HEK293 (cell line): ENCODE data around the gene IER3IP1.

Experiments
- GLIS1 ChIP-seq: fragments of 450-650 bp; formaldehyde crosslinking; IDR thresholded peaks from 2 replicates; pipeline ENCODE4 v1.5.1; 2016; ENCODE audit warnings: missing biosample characterization, missing genetic modification characterization
- PATZ1 ChIP-seq: fragments of 450-650 bp; formaldehyde crosslinking; IDR thresholded peaks from 2 replicates; pipeline ENCODE4 v1.5.1; 2016; ENCODE audit warnings: missing biosample characterization, missing genetic modification characterization
- PRDM1 ChIP-seq: fragments of 450-650 bp; formaldehyde crosslinking; IDR thresholded peaks from 2 replicates; pipeline ENCODE4; 2016; ENCODE audit warnings: missing biosample characterization, missing genetic modification characterization
- PRDM6 ChIP-seq: fragments of 450-650 bp; formaldehyde crosslinking; IDR thresholded peaks from 2 replicates; pipeline ENCODE4 v1.5.1; 2017; ENCODE audit warnings: missing biosample characterization, missing genetic modification characterization
- TCF7L2 ChIP-seq: IDR thresholded peaks from 2 replicates; pipeline ENCODE4 v1.6.1; 2011; ENCODE audit warnings: low read depth, mild to moderate bottlenecking, inconsistent platforms, low read length, moderate library complexity, borderline replicate concordance
- TRIM28 ChIP-seq: IDR thresholded peaks from 2 replicates; pipeline ENCODE4 v1.6.1; 2011; ENCODE audit warnings: low read length, control low read depth, borderline replicate concordance
- YY2 ChIP-seq: fragments of 450-650 bp; formaldehyde crosslinking; IDR thresholded peaks from 2 replicates; pipeline ENCODE4 v1.5.1; 2016; ENCODE audit warnings: missing biosample characterization, missing genetic modification characterization
- ZBTB26 ChIP-seq: fragments of 450-650 bp; formaldehyde crosslinking; optimal IDR thresholded peaks from 2 replicates; pipeline ENCODE3; 2016; ENCODE audit warnings: missing biosample characterization, mild to moderate bottlenecking, missing genetic modification characterization
- ZFP69B ChIP-seq: fragments of 450-650 bp; formaldehyde crosslinking; IDR thresholded peaks from 2 replicates; pipeline ENCODE4 v1.5.1; 2016; ENCODE audit warnings: missing biosample characterization, missing genetic modification characterization
- ZNF148 ChIP-seq: fragments of 450-650 bp; formaldehyde crosslinking; IDR thresholded peaks from 2 replicates; pipeline ENCODE4 v1.5.0; 2017; ENCODE audit warnings: missing biosample characterization, missing genetic modification characterization, borderline replicate concordance
- ZNF169 ChIP-seq: fragments of 450-650 bp; formaldehyde crosslinking; IDR thresholded peaks from 2 replicates; pipeline ENCODE4 v1.5.1; 2016; ENCODE audit warnings: missing biosample characterization, missing genetic modification characterization
- ZNF175 ChIP-seq: fragments of 450-650 bp; formaldehyde crosslinking; IDR thresholded peaks from 2 replicates; pipeline ENCODE4 v1.5.1; 2016; ENCODE audit warnings: missing biosample characterization, missing genetic modification characterization
- ZNF184 ChIP-seq: fragments of 450-650 bp; IDR thresholded peaks from 2 replicates; pipeline ENCODE4 v1.5.1; 2018; ENCODE audit warnings: missing biosample characterization, mild to moderate bottlenecking, missing genetic modification characterization
- ZNF24 ChIP-seq: fragments of 450-650 bp; formaldehyde crosslinking; IDR thresholded peaks from 2 replicates; pipeline ENCODE4 v1.5.1; 2016; ENCODE audit warnings: missing biosample characterization, missing genetic modification characterization
- ZNF248 ChIP-seq: fragments of 450-650 bp; formaldehyde crosslinking; IDR thresholded peaks from 2 replicates; pipeline ENCODE4 v1.5.1; 2017; ENCODE audit warnings: missing biosample characterization, missing genetic modification characterization
- ZNF266 ChIP-seq: fragments of 450-650 bp; formaldehyde crosslinking; IDR thresholded peaks from 2 replicates; pipeline ENCODE4 v1.5.1; 2016; ENCODE audit warnings: missing biosample characterization, missing genetic modification characterization, low read depth
- ZNF510 ChIP-seq: fragments of 450-650 bp; formaldehyde crosslinking; IDR thresholded peaks from 2 replicates; pipeline ENCODE4 v1.5.1; 2018; ENCODE audit warnings: mild to moderate bottlenecking, missing genetic modification characterization, missing biosample characterization; ENCODE audit not compliant: insufficient replicate concordance
- ZNF518A ChIP-seq: fragments of 450-650 bp; formaldehyde crosslinking; conservative IDR thresholded peaks from 2 replicates; pipeline ENCODE4 v1.5.1; 2016; ENCODE audit warnings: low read depth, missing biosample characterization, missing genetic modification characterization
- ZNF621 ChIP-seq: fragments of 450-650 bp; formaldehyde crosslinking; IDR thresholded peaks from 2 replicates; pipeline ENCODE4 v1.5.1; 2017; ENCODE audit warnings: missing biosample characterization, missing genetic modification characterization
- ZNF658 ChIP-seq: fragments of 450-650 bp; formaldehyde crosslinking; IDR thresholded peaks from 2 replicates; pipeline ENCODE4; 2016; ENCODE audit warnings: missing biosample characterization, missing genetic modification characterization
- ZNF660 ChIP-seq: fragments of 450-650 bp; IDR thresholded peaks from 2 replicates; pipeline ENCODE4 v1.5.1; 2018; ENCODE audit warnings: missing biosample characterization, mild to moderate bottlenecking, missing genetic modification characterization
- ZNF701 ChIP-seq: fragments of 450-650 bp; formaldehyde crosslinking; IDR thresholded peaks from 2 replicates; pipeline ENCODE4 v1.5.1; 2016; ENCODE audit warnings: missing biosample characterization, missing genetic modification characterization
- ZNF76 ChIP-seq: fragments of 450-650 bp; formaldehyde crosslinking; IDR thresholded peaks from 2 replicates; pipeline ENCODE4; 2016; ENCODE audit warnings: low read depth, missing biosample characterization, missing genetic modification characterization, borderline replicate concordance
- ZNF776 ChIP-seq: fragments of 450-650 bp; formaldehyde crosslinking; IDR thresholded peaks from 2 replicates; pipeline ENCODE4 v1.5.0; 2017; ENCODE audit warnings: missing biosample characterization, missing genetic modification characterization, borderline replicate concordance
- TF ChIP-seq, protein P1 (sequence below): fragments of 450-650 bp; formaldehyde crosslinking; IDR thresholded peaks from 2 replicates; pipeline ENCODE4 v1.5.1; 2017; ENCODE audit warnings: missing biosample characterization, missing genetic modification characterization

Gene IER3IP1

DNA sequence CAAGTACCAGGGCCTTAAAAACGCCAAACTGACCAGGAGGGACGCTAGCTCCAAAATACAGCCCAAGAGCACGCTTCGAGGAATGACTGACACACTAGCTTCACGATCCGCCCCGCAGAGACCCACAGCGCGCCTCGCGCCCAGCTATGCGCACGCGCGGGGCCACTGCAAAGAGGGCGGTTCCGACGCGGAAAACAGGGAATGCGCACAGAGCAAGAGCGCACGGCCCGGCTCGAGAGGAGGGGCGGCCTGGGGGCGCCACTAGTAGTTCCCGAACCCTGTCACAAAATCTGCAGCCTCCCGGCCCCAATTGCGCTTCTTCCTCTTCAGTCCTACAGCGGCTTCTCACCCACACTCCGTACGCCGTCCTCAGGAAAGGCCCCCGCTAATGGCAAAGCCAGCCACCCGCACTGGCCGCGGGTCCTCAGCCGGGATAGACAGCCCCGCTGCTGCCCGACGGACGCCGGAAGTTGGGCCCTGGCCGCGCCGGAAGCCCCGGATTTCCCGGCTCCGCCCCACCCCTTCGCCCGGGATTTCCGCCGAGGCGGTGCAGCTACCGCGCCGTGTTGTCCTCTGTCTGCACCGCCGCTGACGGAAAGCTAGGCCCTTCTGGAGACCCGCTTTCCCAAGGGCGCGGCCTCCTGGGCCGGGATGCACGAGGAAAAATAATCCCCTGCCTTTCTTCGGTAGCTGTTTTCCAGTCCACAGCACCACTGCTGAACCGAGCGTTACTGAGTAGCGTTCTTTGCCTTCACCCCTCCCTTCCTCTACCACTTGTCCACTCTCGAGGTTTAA is 25.9 kb downstream of the IER3IP1 start, which contains the start of gene HDHD2 (continued):
- no peak for TF ChIP-seq ZNF266 (tag by site-specific recombination)
- no peak for TF ChIP-seq ZNF148 (tag by site-specific recombination)
- peak; percentile 34; the same call in 1 of the 2 replicates for TF ChIP-seq ZNF660
- no peak for TF ChIP-seq YY2
- TF ChIP-seq ZNF184 (tag by site-specific recombination) = no peak
- no peak for TF ChIP-seq ZNF248 (tag by site-specific recombination)
- peak; percentile 87 for TF ChIP-seq ZBTB26 (tag by site-specific recombination)
- TF ChIP-seq GLIS1 = peak; percentile 79
- no peak for TF ChIP-seq PRDM1 (tag by site-specific recombination)
- no peak for TF ChIP-seq TCF7L2
- TF ChIP-seq ZNF169 = no peak
- TF ChIP-seq ZNF621 (tag by site-specific recombination) = no peak
- no peak for TF ChIP-seq ZNF175 (tag by site-specific recombination)
- peak; percentile 95 for TF ChIP-seq PATZ1
- TF ChIP-seq TRIM28 = no peak; the same call in 1 of the 2 replicates
- TF ChIP-seq ZFP69B (tag by site-specific recombination) = no peak
- no peak for TF ChIP-seq ZNF658 (tag by site-specific recombination)
- TF ChIP-seq ZNF24 (tag by site-specific recombination) = no peak
- TF ChIP-seq ZNF76 (tag by site-specific recombination) = 0 out of 2 replicates have a peak, but pooled peaks have one; percentile 51
- no peak for TF ChIP-seq PRDM6 (tag by site-specific recombination)
- no peak for TF ChIP-seq ZNF510 (tag by site-specific recombination)
- no peak for TF ChIP-seq ZNF701 (tag by site-specific recombination)
- peak; percentile 84 for TF ChIP-seq ZNF518A (tag by site-specific recombination)
- TF ChIP-seq, protein P1, sequence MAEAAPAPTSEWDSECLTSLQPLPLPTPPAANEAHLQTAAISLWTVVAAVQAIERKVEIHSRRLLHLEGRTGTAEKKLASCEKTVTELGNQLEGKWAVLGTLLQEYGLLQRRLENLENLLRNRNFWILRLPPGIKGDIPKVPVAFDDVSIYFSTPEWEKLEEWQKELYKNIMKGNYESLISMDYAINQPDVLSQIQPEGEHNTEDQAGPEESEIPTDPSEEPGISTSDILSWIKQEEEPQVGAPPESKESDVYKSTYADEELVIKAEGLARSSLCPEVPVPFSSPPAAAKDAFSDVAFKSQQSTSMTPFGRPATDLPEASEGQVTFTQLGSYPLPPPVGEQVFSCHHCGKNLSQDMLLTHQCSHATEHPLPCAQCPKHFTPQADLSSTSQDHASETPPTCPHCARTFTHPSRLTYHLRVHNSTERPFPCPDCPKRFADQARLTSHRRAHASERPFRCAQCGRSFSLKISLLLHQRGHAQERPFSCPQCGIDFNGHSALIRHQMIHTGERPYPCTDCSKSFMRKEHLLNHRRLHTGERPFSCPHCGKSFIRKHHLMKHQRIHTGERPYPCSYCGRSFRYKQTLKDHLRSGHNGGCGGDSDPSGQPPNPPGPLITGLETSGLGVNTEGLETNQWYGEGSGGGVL (tag by site-specific recombination) = no peak
- TF ChIP-seq ZNF776 (tag by site-specific recombination) = no peak
